ENCODE measurements around the gene MKI67.

DNA sequence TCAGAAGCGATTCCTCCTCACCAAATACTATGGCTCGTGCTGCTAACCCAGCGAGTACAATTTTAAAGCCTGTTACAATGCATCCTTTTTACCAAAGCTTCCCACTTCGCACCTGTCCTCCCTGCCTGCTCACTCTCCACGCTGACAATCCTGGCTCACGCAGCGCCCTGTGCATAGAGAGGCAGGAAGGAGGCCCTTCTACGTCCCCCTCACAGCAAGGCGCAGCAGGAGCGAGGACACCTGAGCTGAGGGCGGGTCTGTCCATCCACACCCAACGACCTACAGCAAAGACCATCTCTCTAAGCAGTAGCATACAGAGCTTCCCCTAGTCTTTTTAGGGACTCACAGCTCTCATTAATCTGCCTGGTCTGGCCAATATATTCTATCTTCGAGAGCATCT lies 46.0 kb downstream of the MKI67 start:
- TF ChIP-seq, protein P1, sequence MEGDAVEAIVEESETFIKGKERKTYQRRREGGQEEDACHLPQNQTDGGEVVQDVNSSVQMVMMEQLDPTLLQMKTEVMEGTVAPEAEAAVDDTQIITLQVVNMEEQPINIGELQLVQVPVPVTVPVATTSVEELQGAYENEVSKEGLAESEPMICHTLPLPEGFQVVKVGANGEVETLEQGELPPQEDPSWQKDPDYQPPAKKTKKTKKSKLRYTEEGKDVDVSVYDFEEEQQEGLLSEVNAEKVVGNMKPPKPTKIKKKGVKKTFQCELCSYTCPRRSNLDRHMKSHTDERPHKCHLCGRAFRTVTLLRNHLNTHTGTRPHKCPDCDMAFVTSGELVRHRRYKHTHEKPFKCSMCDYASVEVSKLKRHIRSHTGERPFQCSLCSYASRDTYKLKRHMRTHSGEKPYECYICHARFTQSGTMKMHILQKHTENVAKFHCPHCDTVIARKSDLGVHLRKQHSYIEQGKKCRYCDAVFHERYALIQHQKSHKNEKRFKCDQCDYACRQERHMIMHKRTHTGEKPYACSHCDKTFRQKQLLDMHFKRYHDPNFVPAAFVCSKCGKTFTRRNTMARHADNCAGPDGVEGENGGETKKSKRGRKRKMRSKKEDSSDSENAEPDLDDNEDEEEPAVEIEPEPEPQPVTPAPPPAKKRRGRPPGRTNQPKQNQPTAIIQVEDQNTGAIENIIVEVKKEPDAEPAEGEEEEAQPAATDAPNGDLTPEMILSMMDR (IDR thresholded peaks at IDR 0.05), result no peak
- TF ChIP-seq POLR2A (IDR thresholded peaks at IDR 0.05), result no peak

Data from lower leg skin (tissue), 3 donors.